Measurements from ENCODE around the gene EDDM3A. TPM values are rescaled to one million over a fixed set of nuclear protein-coding genes. Genes with fewer than 3 reads are reported as not detected.
"Not testable (repeated sequence)": the region's sequence is repeated elsewhere in the genome, so short reads cannot be mapped to it uniquely, and the experiment has no call there.

The EDDM3A gene
- total RNA-seq, 1 experiment from 2014 or later: not detected

- no peaks in the 10 kb centered on the region for H3K36me3 ChIP-seq (ENCODE audit: insufficient read depth, low read length, poor library complexity, severe bottlenecking)
- intact Hi-C loops (cut with micrococcal nuclease; ENCODE audit: unreplicated experiment): no loop called here
- no peak for DNase-seq (ENCODE audit: low spot score)
- no peak overlapping the region for H3K4me3 ChIP-seq (ENCODE audit: low read depth, low read length, poor library complexity, severe bottlenecking)
- ChIA-PET CTCF (no interaction called here), POLR2A (ENCODE audit: low non-redundant PET) (no interaction called here)
- TF ChIP-seq, protein P1, sequence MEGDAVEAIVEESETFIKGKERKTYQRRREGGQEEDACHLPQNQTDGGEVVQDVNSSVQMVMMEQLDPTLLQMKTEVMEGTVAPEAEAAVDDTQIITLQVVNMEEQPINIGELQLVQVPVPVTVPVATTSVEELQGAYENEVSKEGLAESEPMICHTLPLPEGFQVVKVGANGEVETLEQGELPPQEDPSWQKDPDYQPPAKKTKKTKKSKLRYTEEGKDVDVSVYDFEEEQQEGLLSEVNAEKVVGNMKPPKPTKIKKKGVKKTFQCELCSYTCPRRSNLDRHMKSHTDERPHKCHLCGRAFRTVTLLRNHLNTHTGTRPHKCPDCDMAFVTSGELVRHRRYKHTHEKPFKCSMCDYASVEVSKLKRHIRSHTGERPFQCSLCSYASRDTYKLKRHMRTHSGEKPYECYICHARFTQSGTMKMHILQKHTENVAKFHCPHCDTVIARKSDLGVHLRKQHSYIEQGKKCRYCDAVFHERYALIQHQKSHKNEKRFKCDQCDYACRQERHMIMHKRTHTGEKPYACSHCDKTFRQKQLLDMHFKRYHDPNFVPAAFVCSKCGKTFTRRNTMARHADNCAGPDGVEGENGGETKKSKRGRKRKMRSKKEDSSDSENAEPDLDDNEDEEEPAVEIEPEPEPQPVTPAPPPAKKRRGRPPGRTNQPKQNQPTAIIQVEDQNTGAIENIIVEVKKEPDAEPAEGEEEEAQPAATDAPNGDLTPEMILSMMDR (conservative IDR thresholded peaks at IDR 0.05; ENCODE audit: low read depth, low read length): no peak
- TF ChIP-seq EZH2 (IDR thresholded peaks at IDR 0.05; ENCODE audit: borderline replicate concordance, low read depth, low read length, poor library complexity, severe bottlenecking): no peak
- H3K4me1 ChIP-seq (ENCODE audit: insufficient read depth, low read length, poor library complexity, severe bottlenecking): no peaks in the 10 kb centered on the region
- peaks cover 4% of the 10 kb centered on the region for H3K27me3 ChIP-seq (replicated peaks; ENCODE audit: insufficient read depth, low read depth, low read length, poor library complexity)
- H3K27ac ChIP-seq (ENCODE audit: low read depth, low read length, poor library complexity, severe bottlenecking): no peak overlapping the region
- no peaks in the 10 kb centered on the region for H3K9me3 ChIP-seq (ENCODE audit: low read depth, low read length, poor library complexity, severe bottlenecking)
- no TSS peak for BruUV-seq (replicated peaks)
Measured at GRCh38 chr14:20734430-20734806, 11.3 kb upstream of the EDDM3A start.

DNA sequence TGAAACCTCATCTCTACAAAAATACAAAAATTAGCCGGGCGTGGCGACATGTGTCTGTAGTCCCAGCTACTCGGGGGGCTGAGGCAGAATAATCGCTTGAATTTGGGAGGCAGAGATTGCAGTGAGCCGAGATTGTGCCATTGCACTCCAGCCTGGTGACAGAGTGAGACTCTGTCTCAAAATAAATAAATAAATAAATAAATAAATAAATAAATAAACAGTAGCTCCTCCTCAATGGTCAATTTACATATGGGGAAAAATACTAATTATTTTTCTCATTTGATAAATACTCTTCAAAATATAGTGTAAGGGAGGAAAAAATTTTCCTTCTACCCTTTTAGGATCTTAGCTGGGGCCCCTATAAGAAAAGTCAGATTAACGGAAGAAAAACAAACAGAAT lies 7.4 kb upstream of the EDDM3A start:
- H3K36me3 ChIP-seq (ENCODE audit: insufficient read depth, low read length, poor library complexity, severe bottlenecking); H3K4me1 ChIP-seq (ENCODE audit: insufficient read depth, low read length, poor library complexity, severe bottlenecking); H3K4me3 ChIP-seq (ENCODE audit: low read depth, low read length, poor library complexity, severe bottlenecking); intact Hi-C loops (cut with micrococcal nuclease; ENCODE audit: unreplicated experiment); DNase-seq (ENCODE audit: low spot score); H3K27ac ChIP-seq (ENCODE audit: low read depth, low read length, poor library complexity, severe bottlenecking); POLR2A ChIA-PET (ENCODE audit: low non-redundant PET); H3K9me3 ChIP-seq (ENCODE audit: low read depth, low read length, poor library complexity, severe bottlenecking); H3K27me3 ChIP-seq (replicated peaks; ENCODE audit: insufficient read depth, low read depth, low read length, poor library complexity); BruUV-seq (replicated peaks); CTCF ChIA-PET: not testable (repeated sequence)

DNA sequence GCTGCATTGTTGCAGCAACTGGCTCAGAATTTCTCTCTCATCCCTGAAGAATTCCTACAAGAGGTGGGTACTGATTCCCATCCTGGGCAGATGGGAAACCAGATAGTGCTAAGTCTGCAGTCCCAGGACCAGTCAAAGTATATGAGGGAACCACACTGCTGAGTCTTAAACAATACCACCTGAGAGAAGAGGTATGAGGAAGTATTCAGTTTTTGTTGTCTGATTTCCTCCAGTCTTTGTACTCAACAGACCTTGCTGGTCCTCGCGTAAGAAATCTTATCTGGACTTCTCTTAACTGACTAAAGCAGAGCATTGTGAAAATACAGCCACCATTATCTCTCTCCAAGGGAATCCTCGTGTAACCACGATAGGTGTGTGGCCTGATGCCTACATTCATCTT lies 3.6 kb upstream of the EDDM3A start:
- no peaks in the 10 kb centered on the region for H3K9me3 ChIP-seq (ENCODE audit: low read depth, low read length, poor library complexity, severe bottlenecking)
- H3K27ac ChIP-seq (ENCODE audit: low read depth, low read length, poor library complexity, severe bottlenecking): no peak overlapping the region
- ChIA-PET POLR2A (ENCODE audit: low non-redundant PET) (no interaction called here), CTCF (no interaction called here)
- H3K4me1 ChIP-seq (ENCODE audit: insufficient read depth, low read length, poor library complexity, severe bottlenecking): no peaks in the 10 kb centered on the region
- H3K36me3 ChIP-seq (ENCODE audit: insufficient read depth, low read length, poor library complexity, severe bottlenecking): no peaks in the 10 kb centered on the region
- BruUV-seq (replicated peaks): no TSS peak
- intact Hi-C loops (cut with micrococcal nuclease; ENCODE audit: unreplicated experiment): no loop called here
- no peak for TF ChIP-seq EZH2 (IDR thresholded peaks at IDR 0.05; ENCODE audit: borderline replicate concordance, low read depth, low read length, poor library complexity, severe bottlenecking)
- TF ChIP-seq, protein P1 (conservative IDR thresholded peaks at IDR 0.05; ENCODE audit: low read depth, low read length): no peak
- no peak for DNase-seq (ENCODE audit: low spot score)
- no peak overlapping the region for H3K4me3 ChIP-seq (ENCODE audit: low read depth, low read length, poor library complexity, severe bottlenecking)
- no peaks in the 10 kb centered on the region for H3K27me3 ChIP-seq (replicated peaks; ENCODE audit: insufficient read depth, low read depth, low read length, poor library complexity)

DNA sequence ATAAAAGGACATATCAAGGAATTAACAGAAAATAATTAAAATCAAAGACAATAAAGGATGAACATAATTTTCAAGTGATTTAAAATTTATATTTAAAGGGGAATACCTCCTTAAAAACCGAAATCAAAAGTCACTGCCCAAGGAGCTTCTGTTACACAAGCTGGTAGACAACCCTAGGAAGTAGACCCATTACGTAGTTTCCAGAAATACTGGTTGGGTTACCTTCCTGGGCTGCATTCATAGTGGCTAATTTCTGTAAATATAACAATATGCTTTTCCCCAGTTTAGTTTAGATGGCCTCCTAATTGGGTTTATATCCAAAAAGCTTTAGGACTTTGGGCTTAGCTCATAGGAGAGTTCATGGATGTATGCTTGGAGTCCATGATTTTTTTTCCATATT lies 2.1 kb upstream of the EDDM3A start:
- no peak overlapping the region for H3K4me3 ChIP-seq (ENCODE audit: low read depth, low read length, poor library complexity, severe bottlenecking)
- POLR2A ChIA-PET (ENCODE audit: low non-redundant PET): no interaction called here
- H3K9me3 ChIP-seq (ENCODE audit: low read depth, low read length, poor library complexity, severe bottlenecking): no peaks in the 10 kb centered on the region
- H3K36me3 ChIP-seq (ENCODE audit: insufficient read depth, low read length, poor library complexity, severe bottlenecking): no peaks in the 10 kb centered on the region
- no peak overlapping the region for H3K27ac ChIP-seq (ENCODE audit: low read depth, low read length, poor library complexity, severe bottlenecking)
- no peaks in the 10 kb centered on the region for H3K27me3 ChIP-seq (replicated peaks; ENCODE audit: insufficient read depth, low read depth, low read length, poor library complexity)
- H3K4me1 ChIP-seq (ENCODE audit: insufficient read depth, low read length, poor library complexity, severe bottlenecking): no peaks in the 10 kb centered on the region
- intact Hi-C loops (cut with micrococcal nuclease; ENCODE audit: unreplicated experiment): no loop called here
- DNase-seq (ENCODE audit: low spot score): no peak
- CTCF ChIA-PET: no interaction called here
- TF ChIP-seq, protein P1 (conservative IDR thresholded peaks at IDR 0.05; ENCODE audit: low read depth, low read length): no peak
- TF ChIP-seq EZH2 (IDR thresholded peaks at IDR 0.05; ENCODE audit: borderline replicate concordance, low read depth, low read length, poor library complexity, severe bottlenecking): no peak
- no TSS peak for BruUV-seq (replicated peaks)

Data from A673 (cell line).